CD4-positive, alpha-beta T cell (primary cell): ENCODE measurements around the gene CCDC89. TPM values are rescaled to one million over a fixed set of nuclear protein-coding genes. Genes with fewer than 3 reads are reported as not detected.
A peak's percentile ranks its signal among the peaks of the same experiment; 100 is the strongest.

Experiments
- ATAC-seq: fragments of 200-7000 bp; cut with Tn5 transposase; one replicate; pipeline ENCODE4 v1.10.0; 2022; ENCODE audit warnings: mild to moderate bottlenecking; ENCODE audit not compliant: poor library complexity
- CTCF ChIA-PET: fragments of 350-600 bp; sonication (Branson Sonifier 250); formaldehyde crosslinking; loops from one replicate; lab custom pipeline; 2021; ENCODE audit warnings: antibody characterized with exemption, inconsistent platforms; lab: Charles Lee
- POLR2A ChIA-PET: fragments of 350-600 bp; sonication (Branson Sonifier 250); formaldehyde crosslinking; loops from one replicate; lab custom pipeline; 2021; ENCODE audit warnings: antibody characterized with exemption, inconsistent platforms; lab: Charles Lee
- DNase-seq, 14 experiments: peaks; one replicate each; pipeline ENCODE4 v3.0.0-alpha.2; 2013 to 2020; ENCODE audit warnings: mixed read lengths in 2 of 14
- H3K27ac ChIP-seq, 2 donors: one replicate each; pipeline versions ENCODE4 v1.5.1 to v1.7.0; 2013; ENCODE audit warnings: low read length in 2 of 2, low read depth in 1 of 2, mild to moderate bottlenecking in 1 of 2
- H3K27me3 ChIP-seq, 2 experiments: 1 replicate in 1 of 2; 2 replicates in 1 of 2; pipeline versions ENCODE4 v1.6.1 to v1.7.0; 2013; ENCODE audit warnings: low read length in 2 of 2, control low read depth in 1 of 2, mild to moderate bottlenecking in 1 of 2, moderate library complexity in 1 of 2; ENCODE audit not compliant: insufficient read depth in 2 of 2, control insufficient read depth in 1 of 2
- H3K36me3 ChIP-seq: one replicate; pipeline ENCODE4 v1.6.1; 2013; ENCODE audit warnings: low read length, control low read depth; ENCODE audit not compliant: insufficient read depth
- H3K4me1 ChIP-seq: one replicate; pipeline ENCODE4 v1.6.1; 2013; ENCODE audit warnings: low read length, control low read depth; ENCODE audit not compliant: insufficient read depth
- H3K4me3 ChIP-seq: one replicate; pipeline ENCODE4 v1.5.1; 2013; ENCODE audit warnings: mild to moderate bottlenecking, low read length, moderate library complexity
- H3K9me3 ChIP-seq, 2 experiments: 1 replicate in 1 of 2; 2 replicates in 1 of 2; pipeline versions ENCODE4 v1.6.1 to v1.7.0; 2013; ENCODE audit warnings: low read length in 2 of 2, mild to moderate bottlenecking in 2 of 2, control low read depth in 1 of 2, moderate library complexity in 1 of 2; ENCODE audit not compliant: control insufficient read depth in 1 of 2, insufficient read depth in 1 of 2
- H3K27ac Mint-ChIP-seq: one replicate; pipeline ENCODE4 v1.8.0; 2020; ENCODE audit warnings: mixed read lengths
- H3K27me3 Mint-ChIP-seq: one replicate; pipeline ENCODE4 v1.8.0; 2021; ENCODE audit warnings: mixed read lengths
- H3K36me3 Mint-ChIP-seq: one replicate; pipeline ENCODE4 v1.8.0; 2021; ENCODE audit warnings: low read depth, mixed read lengths
- H3K4me1 Mint-ChIP-seq: one replicate; pipeline ENCODE4 v1.8.0; 2021; ENCODE audit warnings: low read depth, mixed read lengths
- H3K4me3 Mint-ChIP-seq: one replicate; pipeline ENCODE4 v1.8.0; 2020; ENCODE audit warnings: mild to moderate bottlenecking, mixed read lengths
- H3K9me3 Mint-ChIP-seq: one replicate; pipeline ENCODE4 v1.8.0; 2020; ENCODE audit warnings: mixed read lengths
- intact Hi-C, 2 experiments: fragments of 100-400 bp; cut with DNase I in 1 of 2; cut with micrococcal nuclease in 1 of 2; formaldehyde crosslinking; loops; one replicate each; pipeline versions ENCODE4 v1.15.1 to v1.9.0; 2023 to 2025; cut with DNase I, micrococcal nuclease
- total RNA-seq, 174 experiments: library from RNA in 2 of 174; stranded (reverse) in 2 of 174; gene quantifications; one replicate each; pipeline ENCODE4 v1.2.3 and lab custom pipeline; 2021 to 2026
- TF ChIP-seq, protein P1 (sequence below): fragments of 200-600 bp; IDR thresholded peaks from one replicate; pipeline ENCODE4 v1.8.0; 2022; ENCODE audit warnings: antibody characterized with exemption, mild to moderate bottlenecking

The CCDC89 gene
- total RNA-seq, 2 experiments from 2014 or later = not detected

GRCh38 chr11:85699957-85700741 is 14.2 kb upstream of the CCDC89 start:
- Histone ChIP-seq H3K9me3 (no peaks in the 10 kb centered on the region), H3K27ac (no peak overlapping the region), H3K4me3 (no peak overlapping the region), H3K36me3 (no peaks in the 10 kb centered on the region), H3K4me1 (peaks cover 8% of the 10 kb centered on the region), H3K27me3 (no peaks in the 10 kb centered on the region)
- TF ChIP-seq, protein P1, sequence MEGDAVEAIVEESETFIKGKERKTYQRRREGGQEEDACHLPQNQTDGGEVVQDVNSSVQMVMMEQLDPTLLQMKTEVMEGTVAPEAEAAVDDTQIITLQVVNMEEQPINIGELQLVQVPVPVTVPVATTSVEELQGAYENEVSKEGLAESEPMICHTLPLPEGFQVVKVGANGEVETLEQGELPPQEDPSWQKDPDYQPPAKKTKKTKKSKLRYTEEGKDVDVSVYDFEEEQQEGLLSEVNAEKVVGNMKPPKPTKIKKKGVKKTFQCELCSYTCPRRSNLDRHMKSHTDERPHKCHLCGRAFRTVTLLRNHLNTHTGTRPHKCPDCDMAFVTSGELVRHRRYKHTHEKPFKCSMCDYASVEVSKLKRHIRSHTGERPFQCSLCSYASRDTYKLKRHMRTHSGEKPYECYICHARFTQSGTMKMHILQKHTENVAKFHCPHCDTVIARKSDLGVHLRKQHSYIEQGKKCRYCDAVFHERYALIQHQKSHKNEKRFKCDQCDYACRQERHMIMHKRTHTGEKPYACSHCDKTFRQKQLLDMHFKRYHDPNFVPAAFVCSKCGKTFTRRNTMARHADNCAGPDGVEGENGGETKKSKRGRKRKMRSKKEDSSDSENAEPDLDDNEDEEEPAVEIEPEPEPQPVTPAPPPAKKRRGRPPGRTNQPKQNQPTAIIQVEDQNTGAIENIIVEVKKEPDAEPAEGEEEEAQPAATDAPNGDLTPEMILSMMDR = no peak
- ATAC-seq = peak; percentile 71
- Mint-ChIP-seq H3K36me3 (peaks cover 32% of the 10 kb centered on the region), H3K4me1 (peaks cover 22% of the 10 kb centered on the region), H3K27ac (peak overlapping the region; percentile 47), H3K27me3 (no peaks in the 10 kb centered on the region), H3K9me3 (no peaks in the 10 kb centered on the region), H3K4me3 (peak overlapping the region; percentile 16)
- ChIA-PET POLR2A (interaction anchor here (0.9 to 3.0 kb wide), 8 partner anchors 14 to 1337 kb away, joined by 3 to 14 read pairs (median 4); partner anchors contain the start of genes CCDC89, CREBZF and TMEM135), CTCF (interaction anchor here (0.6 to 2.3 kb wide), 8 partner anchors 13 to 364 kb away, joined by 3 to 7 read pairs (median 4); partner anchors contain the start of gene CCDC83)
- peak in 3 of 14 experiments; percentile 11 to 68 (median 30) for DNase-seq
- intact Hi-C loops = loop anchor here (5.0 to 10.0 kb wide), 3 partner anchors 47 to 265 kb away; no protein-coding TSS in a partner anchor

DNA sequence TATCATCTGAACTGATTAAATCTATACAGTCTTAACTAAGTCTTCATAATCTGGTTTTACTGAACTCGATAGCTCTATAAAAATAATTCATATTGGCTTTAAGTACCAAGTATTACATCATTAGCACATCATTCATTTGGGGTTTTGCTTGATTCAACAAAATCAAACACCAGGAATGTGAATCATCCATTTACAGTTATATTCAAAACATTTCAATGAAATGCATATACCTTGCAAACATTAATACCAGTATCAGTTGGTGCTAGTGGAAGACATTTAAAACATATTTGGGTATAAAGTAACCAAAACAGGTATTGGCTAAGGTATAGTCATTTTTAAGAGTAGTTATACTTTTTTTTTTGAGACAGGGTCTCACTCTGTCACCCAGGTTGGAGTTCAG is 12.2 kb upstream of the CCDC89 start:
- Histone ChIP-seq H3K4me1 (peaks cover 8% of the 10 kb centered on the region), H3K27me3 (no peaks in the 10 kb centered on the region), H3K27ac (no peak overlapping the region), H3K4me3 (no peak overlapping the region), H3K36me3 (no peaks in the 10 kb centered on the region), H3K9me3 (no peaks in the 10 kb centered on the region)
- no peak overlapping the region for H3K4me3 Mint-ChIP-seq
- ChIA-PET POLR2A (interaction anchor here (3.0 kb wide), 1 partner anchor 126 kb away, joined by 14 read pairs; no protein-coding TSS in a partner anchor), CTCF (interaction anchor here (1.5 kb wide), 1 partner anchor 17 kb away, joined by 5 read pairs; no protein-coding TSS in a partner anchor)
- H3K27ac Mint-ChIP-seq = no peak overlapping the region
- TF ChIP-seq, protein P1 = no peak
- peaks cover 27% of the 10 kb centered on the region for H3K4me1 Mint-ChIP-seq
- no peaks in the 10 kb centered on the region for H3K27me3 Mint-ChIP-seq
- H3K9me3 Mint-ChIP-seq = no peaks in the 10 kb centered on the region
- H3K36me3 Mint-ChIP-seq = peaks cover 32% of the 10 kb centered on the region
- ATAC-seq (no peak), DNase-seq (no peak)
- intact Hi-C loops = loop anchor here (5.0 to 10.0 kb wide), 2 partner anchors 124 to 267 kb away; no protein-coding TSS in a partner anchor

GRCh38 chr11:85697747-85698146 is 11.8 kb upstream of the CCDC89 start:
- H3K27ac Mint-ChIP-seq = no peak overlapping the region
- no peaks in the 10 kb centered on the region for H3K9me3 Mint-ChIP-seq
- DNase-seq = no peak
- H3K4me1 Mint-ChIP-seq = peaks cover 27% of the 10 kb centered on the region
- H3K4me1 ChIP-seq = peaks cover 8% of the 10 kb centered on the region
- H3K9me3 ChIP-seq = no peaks in the 10 kb centered on the region
- intact Hi-C loops = loop anchor here (5.0 to 10.0 kb wide), 2 partner anchors 125 to 267 kb away; no protein-coding TSS in a partner anchor
- CTCF ChIA-PET = interaction anchor here (1.3 kb wide), 1 partner anchor 157 kb away, joined by 4 read pairs; the partner anchor contains the start of gene CCDC83
- POLR2A ChIA-PET = interaction anchor here (3.0 kb wide), 1 partner anchor 126 kb away, joined by 14 read pairs; no protein-coding TSS in a partner anchor
- no peaks in the 10 kb centered on the region for H3K36me3 ChIP-seq
- H3K4me3 ChIP-seq = no peak overlapping the region
- TF ChIP-seq, protein P1 = no peak
- H3K36me3 Mint-ChIP-seq = peaks cover 32% of the 10 kb centered on the region
- H3K4me3 Mint-ChIP-seq = no peak overlapping the region
- H3K27ac ChIP-seq = no peak overlapping the region
- no peaks in the 10 kb centered on the region for H3K27me3 Mint-ChIP-seq
- H3K27me3 ChIP-seq = no peaks in the 10 kb centered on the region
- no peak for ATAC-seq
